ENCODE data around the gene FXN.

Gene FXN

DNA sequence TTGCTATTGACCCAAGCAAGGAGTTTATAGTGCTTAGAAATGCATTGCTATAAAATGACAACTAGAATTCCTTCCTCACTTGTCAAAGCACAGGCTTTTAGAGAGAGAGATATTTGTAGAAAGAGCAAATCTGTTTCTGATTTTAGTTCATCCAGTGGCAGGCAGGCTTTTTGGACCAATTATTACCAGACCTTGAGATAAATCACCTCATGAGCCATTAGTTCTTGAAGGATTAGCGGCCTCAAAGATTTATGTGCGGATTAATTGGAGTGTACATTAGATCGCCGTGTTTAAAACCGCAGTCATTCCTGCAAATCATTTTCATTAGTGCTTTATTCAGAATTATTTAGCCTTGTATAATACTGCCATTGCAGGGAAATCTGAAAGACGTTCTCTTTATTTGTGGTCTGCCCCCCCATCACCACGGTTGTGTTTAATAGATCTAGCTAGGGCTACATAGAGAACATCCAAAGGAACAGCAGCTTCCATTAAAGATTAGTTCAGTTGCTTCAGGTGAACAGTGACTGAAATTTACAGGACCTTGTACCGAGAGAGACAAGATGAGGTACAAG lies 109.7 kb downstream of the FXN start:
- DNase-seq: no peak

DNA sequence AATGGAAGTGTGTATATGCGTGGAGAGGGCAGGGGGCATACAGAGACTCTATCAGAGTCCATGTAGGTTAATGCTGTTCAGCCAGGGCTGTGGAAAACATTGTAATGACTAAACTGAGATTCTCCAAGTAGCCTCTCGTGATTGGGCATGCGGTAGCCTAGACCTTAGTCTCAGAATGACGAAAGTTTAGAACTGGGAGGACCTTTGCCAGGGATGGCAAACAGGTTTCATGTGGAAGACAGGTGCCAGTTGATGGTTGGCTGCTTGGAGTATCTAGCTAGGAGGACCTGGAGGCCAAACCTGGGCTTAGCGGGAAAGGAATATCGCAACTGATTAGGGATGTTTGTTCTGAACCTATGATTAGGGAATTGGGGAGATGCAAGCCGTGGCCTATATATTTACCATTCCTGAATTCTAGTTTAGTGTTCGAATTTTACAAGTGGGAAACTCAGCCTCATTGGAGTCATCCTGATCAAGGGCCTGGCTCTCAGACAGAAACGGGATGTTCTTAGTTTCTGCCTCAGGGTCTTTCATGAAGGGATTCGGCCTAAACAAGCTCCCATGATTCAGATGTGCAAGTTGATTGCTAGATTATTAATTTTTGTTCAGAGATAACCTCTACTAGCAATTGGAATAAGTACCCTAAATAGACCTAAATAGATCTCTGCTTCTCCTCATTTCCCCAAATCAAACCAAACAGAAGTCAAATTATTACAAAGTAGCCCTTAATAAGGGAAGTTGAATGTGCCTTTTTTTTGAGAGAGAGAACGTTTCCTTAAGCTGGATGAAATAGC lies 111.7 kb downstream of the FXN start:
- no peak for DNase-seq

DNA sequence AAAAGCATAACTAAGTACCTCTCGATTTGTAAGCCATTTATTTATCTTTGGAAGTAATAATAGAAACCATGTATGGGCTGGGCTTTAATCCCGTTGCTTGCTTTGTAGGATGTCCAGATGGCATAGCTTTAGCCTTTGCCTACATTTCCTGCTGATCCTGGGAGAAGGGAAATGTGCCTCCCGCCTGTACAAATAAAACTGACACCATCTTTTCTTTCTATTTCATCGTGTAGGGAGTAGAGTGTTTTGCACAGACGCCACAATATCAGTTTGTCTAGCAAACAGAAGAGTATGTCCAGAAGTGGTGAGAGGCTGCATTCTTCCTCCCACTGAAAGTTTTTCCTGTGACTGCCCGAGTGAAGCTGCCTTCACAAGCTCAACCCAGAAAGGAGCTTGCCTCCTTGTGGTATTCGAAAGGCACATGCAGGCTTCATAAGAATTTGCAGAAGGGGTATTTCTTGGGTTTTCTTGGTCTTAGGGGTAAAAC lies 113.8 kb downstream of the FXN start:
- DNase-seq: peak; percentile 37
